NCI-H226 (cell line): ENCODE data around the gene SAMD4A.

Experiments
- DNase-seq: peaks from one replicate; pipeline ENCODE4 v3.0.0-alpha.2; 2015

SAMD4A gene

GRCh38 chr14:54565785-54566409 lies 1.0 kb upstream of the SAMD4A start:
- peak; percentile 90 for DNase-seq

GRCh38 chr14:54567224-54567638 lies 303 bp downstream of the SAMD4A start:
- no peak for DNase-seq

GRCh38 chr14:54567639-54568561 lies 972 bp downstream of the SAMD4A start:
- peak; percentile 5 for DNase-seq

- DNase-seq: no peak
These were observed 2.1 kb downstream of the SAMD4A start for GRCh38 chr14:54568821-54569595.

- no peak for DNase-seq
These were observed 3.1 kb downstream of the SAMD4A start for GRCh38 chr14:54570047-54570446.

GRCh38 chr14:54570631-54571415 lies 3.9 kb downstream of the SAMD4A start:
- DNase-seq: peak; percentile 70

- DNase-seq: peak; percentile 40
These were observed 5.4 kb downstream of the SAMD4A start for GRCh38 chr14:54572316-54572715.

GRCh38 chr14:54574528-54574927 lies 7.6 kb downstream of the SAMD4A start:
- DNase-seq: no peak

- no peak for DNase-seq
These were observed 10.6 kb downstream of the SAMD4A start for GRCh38 chr14:54577494-54577893.

GRCh38 chr14:54577977-54578376 lies 11.0 kb downstream of the SAMD4A start:
- DNase-seq: no peak

- peak; percentile 84 for DNase-seq
These were observed 12.7 kb downstream of the SAMD4A start for GRCh38 chr14:54579621-54580020.

- DNase-seq: no peak
These were observed 14.0 kb downstream of the SAMD4A start for GRCh38 chr14:54580933-54581332.

- DNase-seq: no peak
These were observed 15.4 kb downstream of the SAMD4A start for GRCh38 chr14:54582334-54582733.

GRCh38 chr14:54584097-54584496 lies 17.2 kb downstream of the SAMD4A start:
- peak; percentile 32 for DNase-seq

- DNase-seq: no peak
These were observed 18.3 kb downstream of the SAMD4A start for GRCh38 chr14:54585214-54585613.

- DNase-seq: peak; percentile 52
These were observed 22.1 kb downstream of the SAMD4A start for GRCh38 chr14:54589076-54589475.

- DNase-seq: no peak
These were observed 22.9 kb downstream of the SAMD4A start for GRCh38 chr14:54589843-54590242.

- DNase-seq: no peak
These were observed 23.6 kb downstream of the SAMD4A start for GRCh38 chr14:54590481-54590880.

GRCh38 chr14:54591461-54591860 lies 24.5 kb downstream of the SAMD4A start:
- DNase-seq: peak; percentile 66

- no peak for DNase-seq
These were observed 24.9 kb downstream of the SAMD4A start for GRCh38 chr14:54591866-54592265.

- peak; percentile 52 for DNase-seq
These were observed 26.9 kb downstream of the SAMD4A start for GRCh38 chr14:54593860-54594259.

GRCh38 chr14:54594537-54594936 lies 27.6 kb downstream of the SAMD4A start:
- DNase-seq: no peak
